GOT3 (cell line): Measurements from ENCODE around the gene PPP2R5C.

Source experiments
- DNase-seq: peaks from one replicate; lab custom pipeline; 2025; ENCODE audit warnings: mixed read lengths; lab: John Stamatoyannopoulos, UW

The PPP2R5C gene

DNA sequence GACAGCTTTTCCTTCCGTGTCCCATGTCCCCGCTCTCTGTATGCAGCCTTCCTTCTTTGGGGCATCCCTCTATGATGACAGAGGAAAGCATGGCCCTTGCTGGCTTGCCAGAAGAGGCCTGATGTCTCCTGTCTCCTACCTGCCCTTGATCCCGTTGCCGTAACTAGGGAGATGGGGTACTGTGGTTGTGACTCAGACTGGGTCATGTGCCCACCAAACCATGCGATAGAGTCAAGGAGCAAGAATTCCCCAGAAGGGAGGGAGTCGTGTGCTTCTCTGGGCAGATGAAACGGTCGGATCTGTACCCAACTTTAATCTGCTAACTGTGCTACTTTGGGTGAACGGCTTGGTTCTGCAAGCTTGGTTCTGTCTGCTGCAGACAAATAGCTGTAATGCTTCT, 103.8 kb downstream of the PPP2R5C start:
- DNase-seq = no peak

GRCh38 chr14:101867854-101868253, 106.3 kb downstream of the PPP2R5C start:
- DNase-seq = no peak

DNA sequence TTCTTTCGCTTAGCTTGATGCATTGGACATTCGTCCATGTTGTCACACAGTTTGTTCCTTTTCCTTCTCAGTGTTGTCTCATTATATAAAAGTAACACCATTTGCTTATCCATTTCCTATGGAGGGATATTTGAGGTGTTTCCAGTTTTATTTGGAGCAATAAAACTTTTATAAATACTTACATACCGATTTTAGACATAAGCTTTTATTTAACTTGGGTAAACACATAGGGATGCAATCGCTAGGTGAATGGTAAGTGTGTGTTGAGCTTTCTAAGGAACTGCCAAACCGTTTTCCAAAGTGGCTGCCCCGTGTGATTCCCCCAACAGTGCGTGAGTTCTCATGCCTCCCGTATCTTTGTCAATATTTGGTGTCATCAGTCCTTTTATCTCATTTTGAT, 107.7 kb downstream of the PPP2R5C start:
- no peak for DNase-seq

GRCh38 chr14:101870273-101870939, 108.9 kb downstream of the PPP2R5C start:
- DNase-seq = no peak

DNA sequence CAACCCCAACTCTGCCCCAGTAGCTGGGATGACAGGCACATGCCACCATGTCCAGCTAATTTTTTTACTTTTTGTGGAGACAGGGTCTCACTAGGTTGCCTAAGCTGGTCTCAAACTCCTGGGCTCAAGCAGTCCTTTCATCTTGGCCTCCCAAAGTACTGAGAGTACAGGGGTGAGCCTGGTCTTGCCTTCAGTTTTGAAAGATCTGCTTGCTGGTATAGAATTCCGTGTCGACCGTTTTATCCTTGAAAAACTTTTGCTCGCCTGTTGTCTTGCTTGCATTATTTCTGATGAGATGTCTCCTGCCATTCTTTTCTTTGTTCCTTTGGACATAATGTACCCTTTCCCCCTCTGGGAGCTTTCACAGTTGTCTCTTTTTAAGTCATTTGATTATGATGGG, 110.8 kb downstream of the PPP2R5C start:
- no peak for DNase-seq

DNA sequence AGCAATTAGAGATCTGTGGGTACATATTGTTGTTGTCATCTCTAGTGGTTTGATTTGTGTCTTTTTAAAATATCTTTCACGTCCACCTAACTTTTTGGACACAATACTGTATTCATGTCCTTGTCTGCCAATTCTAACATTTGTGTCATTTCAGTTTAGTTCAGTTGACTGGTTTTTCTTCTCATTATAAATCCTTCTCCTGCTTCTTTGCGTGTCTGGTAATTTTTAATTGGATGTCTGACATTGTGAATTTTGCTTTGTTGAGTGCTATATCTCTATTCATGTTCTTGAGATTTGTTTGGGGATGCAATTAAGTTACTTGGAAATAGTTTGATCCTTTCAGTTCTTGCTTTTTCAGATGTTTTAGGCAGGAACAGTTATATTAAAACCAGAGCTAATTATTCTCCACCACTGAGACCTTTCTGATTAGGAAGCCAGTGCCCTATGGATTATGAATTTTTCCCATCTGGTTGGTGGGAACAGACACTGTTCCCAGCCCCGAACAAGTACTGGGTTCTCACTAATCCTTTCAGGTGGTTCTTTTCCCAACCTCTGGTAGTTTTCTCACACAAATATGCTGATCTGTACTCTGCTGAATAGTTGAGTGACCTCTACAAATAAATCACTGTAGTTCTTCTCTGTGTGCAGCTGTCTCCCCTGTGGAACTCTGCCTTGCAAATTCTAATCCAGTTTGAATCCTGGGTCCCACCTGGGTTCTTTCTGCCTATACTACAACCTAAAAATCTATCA, 111.7 kb downstream of the PPP2R5C start:
- no peak for DNase-seq

GRCh38 chr14:101873991-101874390, 112.5 kb downstream of the PPP2R5C start:
- no peak for DNase-seq

DNA sequence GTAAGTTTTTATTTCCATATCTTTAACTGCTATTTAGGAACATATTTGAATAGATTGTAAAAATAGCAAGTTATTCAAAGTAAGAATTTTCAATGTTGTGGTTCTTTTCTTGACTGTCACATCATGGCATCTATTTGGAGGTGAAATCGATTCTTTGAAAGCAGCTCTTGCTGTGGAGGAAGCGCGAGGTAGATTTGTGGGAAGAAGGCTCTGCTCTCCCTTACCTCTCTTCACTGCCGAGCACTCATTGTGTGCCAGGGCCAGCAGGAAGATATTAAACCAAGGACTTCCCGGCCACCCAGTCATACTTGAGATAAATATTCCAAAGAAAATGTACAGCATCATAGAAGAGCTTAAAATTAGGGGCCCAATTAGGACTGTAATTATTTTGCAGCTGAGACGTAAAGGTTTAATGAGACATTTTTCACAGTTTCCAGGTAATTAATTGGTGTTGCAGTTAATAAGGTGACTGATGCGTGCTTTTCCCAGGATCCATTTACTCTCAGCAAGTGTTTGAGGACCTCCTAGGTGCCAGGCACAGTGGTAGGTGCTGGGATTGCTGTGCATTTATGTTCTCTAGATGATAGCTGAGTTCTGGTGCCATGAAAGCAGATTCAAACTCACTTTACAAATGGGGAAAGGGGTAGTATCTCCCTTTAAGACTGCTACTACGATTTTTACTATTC, 113.7 kb downstream of the PPP2R5C start:
- no peak for DNase-seq

DNA sequence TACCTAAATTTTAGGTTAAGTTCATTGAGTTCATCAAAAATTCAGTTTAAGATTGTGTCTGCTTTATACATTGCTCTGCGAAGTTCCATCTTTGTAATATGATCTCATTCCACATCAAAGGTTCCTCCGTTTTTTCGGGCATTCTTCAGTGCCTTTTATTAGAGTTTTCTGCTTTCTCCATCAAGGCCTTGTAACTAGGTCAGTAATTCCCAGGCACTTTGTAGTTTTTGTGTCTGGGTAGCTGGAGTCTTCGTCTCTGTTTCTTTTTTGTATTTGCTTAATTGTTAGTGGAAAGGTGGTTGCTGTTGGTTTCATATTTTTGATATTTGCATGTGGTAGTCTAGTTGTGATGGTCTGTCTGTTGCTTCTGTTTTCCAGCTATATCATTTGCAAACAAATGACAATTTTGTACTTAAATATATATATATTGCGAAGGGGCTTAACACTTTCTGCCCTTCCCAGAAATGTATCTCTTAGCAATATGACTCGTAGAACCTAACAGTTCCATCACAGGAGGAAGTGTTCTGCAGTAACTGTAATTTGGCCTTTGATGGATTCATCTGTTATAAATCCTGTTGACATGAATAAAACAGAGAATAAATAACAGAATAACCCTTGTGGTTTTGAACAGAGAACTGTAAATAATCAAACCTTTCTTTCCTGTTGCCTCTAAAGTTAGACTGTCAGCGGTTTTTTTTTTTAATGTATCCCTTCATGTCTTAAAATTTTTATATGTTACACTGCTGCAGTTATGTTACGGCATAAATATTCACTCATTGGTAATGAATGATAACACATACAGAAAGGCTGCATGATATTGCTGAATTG, 114.4 kb downstream of the PPP2R5C start:
- no peak for DNase-seq

DNA sequence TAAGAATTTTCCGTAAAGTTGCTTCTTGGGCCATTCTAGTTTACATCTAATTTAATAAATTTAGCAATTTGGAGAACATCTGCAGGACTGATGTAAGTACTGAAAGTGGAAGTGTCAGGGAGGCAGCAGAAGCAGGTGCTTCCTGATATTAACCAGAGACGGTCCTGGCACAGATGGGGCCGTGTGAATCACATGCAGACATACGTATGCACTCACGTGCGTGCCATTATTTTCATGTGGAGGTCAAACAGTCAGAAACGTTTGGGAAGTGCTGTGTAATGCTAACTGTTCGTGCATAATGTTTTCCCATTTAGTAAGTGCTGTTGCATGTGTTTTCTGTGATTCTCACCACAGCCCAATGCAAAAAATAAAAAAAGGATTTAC, 115.0 kb downstream of the PPP2R5C start:
- no peak for DNase-seq

DNA sequence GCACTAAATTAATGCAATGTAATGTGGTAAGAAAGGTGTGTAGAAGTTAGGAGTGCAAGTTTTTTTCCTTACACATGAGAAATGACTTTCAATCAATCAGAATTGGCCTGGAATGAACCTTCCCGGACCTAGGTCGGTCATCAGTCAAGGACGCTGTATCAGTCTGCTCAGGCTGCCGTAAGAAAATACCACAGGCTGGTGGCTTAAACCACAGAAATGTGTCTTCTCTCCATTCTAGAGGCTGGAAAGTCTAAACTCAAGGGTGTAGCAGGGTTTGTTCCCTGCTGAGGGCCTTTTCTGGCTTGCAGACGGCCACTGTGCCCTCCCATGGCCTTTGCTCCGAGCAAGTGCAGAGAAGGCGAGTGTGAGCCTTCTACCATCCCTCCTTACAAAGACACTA, 116.3 kb downstream of the PPP2R5C start:
- no peak for DNase-seq

- no peak for DNase-seq
These were observed 116.8 kb downstream of the PPP2R5C start for GRCh38 chr14:101878211-101878821.

DNA sequence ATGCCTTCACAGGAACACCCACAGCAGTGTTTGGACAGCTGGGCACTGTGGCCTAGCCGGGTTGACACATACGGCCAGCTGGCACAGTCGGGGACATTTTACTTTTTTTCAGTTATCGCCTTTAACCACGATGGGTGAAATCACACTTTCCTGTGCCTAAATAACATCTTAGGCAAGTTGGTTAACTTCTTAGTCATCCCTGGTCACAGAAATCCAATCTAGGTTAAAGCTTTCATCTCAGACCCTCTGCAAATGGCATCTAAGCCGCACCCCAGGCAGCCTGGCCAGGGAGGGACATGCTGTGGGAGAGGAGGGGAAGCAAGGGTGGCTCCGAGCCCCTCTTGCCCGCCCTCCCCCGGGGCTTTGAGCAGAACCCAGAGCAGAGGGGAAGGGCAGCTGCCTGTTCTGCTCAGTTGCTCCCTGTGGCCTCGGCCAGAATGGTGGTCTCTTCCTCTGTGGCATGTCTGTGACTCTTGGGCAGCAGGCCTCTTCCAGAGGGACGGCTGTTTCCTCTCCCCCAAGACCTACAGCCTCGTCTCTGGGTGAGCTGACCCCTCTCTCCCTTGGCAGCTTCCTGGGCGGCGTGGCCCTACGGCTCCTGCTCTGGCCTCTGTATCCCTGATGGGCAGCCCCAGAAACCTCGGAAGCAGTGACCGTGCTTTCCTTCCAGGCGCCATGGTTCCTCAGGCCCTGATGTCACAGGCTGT, 117.5 kb downstream of the PPP2R5C start:
- DNase-seq = no peak

GRCh38 chr14:101879529-101880336, 118.2 kb downstream of the PPP2R5C start:
- no peak for DNase-seq

DNA sequence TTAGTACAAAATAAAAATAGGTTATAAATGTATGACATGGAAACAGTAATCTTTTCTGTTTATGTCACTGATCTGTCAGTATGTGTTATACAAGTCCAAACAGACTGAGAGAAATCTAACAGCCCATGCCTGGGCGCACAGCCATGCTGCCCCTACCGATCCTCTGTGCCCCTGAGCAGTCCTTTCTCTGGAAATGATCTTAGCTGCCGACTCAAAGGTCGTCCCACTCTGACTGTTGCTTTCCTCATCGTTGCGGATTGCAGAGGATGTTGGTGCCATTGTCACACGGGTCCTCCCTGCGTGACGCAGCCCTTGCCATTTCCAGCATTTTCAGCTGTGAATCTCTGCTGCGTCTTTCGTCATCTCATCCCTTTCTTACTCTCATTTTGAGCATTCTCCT, 119.9 kb downstream of the PPP2R5C start:
- no peak for DNase-seq

DNA sequence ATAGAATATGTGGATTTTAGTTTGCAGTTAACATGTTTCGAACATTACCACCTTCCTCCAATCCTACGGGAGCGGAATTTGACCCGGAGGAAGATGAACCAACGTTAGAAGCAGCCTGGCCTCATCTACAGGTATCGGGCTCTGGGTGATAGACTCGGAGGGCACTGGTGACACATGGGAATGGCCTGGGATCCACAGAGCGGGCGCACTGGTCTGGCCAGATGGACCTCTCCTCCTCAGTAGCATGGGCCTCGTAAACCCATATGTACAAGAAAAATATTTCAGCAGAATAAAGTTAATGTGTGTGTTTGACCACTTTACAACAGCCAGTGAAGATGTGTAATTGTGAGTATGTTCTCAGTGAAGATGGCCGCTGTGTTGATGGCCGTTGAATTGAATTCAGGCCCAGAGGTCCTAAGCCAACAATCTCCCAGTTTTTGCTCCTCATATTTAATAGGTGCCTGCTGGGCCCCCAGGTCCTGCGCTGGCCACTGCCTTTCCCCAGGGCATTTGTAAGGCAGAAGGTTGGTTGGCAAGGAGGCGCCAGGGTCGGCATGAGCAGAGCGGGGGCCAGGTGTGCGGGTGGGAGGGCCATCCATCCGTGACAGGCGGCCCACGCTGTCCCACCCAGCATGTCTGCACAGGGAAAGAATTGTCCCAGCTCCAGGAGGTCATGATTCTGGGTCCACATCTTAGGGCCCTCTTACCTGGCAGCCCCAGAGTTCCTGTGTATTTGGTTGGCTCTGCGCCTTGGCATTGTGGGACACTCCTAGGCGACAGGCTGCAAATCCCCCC, 120.8 kb downstream of the PPP2R5C start:
- no peak for DNase-seq

DNA sequence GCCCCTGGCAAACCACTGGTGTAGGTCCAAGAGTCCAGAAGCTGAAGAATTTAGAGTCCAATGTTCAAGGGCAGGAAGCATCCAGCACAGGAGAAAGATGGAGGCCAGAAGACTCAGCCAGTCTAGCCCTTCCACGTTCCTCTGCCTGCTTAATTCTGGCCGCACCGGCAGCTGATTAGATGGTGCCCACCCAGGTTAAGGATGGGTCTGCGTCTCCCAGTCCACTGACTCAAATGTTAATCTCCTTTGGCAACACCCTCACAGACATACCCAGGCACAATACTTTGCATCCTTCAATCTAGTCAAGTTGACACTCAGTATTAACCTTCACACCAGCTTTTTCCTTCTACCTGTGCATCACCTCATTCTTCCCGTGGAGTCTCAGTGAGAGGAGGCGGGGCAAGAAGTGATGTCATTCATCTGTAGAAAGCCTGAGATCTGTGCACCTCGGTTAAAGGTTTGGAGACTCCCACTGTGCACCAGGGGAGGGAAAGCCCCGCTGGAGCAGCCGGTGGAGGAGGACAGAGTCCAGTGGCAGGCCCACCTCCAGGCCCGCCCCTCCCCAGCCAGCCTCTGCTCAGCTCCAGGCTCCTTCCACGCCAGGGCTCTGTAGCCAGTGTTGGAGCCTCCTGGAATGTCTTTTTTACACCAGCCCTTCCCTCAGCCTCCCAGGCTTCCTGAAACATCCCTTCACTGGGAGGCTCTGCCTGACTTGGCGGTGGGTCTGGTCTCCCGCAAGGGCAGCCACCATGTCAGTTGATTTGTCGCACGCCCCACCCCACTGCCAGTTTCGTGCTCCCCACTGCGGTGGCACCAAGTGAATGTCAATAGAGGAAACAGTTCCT, 122.8 kb downstream of the PPP2R5C start:
- DNase-seq = no peak

DNA sequence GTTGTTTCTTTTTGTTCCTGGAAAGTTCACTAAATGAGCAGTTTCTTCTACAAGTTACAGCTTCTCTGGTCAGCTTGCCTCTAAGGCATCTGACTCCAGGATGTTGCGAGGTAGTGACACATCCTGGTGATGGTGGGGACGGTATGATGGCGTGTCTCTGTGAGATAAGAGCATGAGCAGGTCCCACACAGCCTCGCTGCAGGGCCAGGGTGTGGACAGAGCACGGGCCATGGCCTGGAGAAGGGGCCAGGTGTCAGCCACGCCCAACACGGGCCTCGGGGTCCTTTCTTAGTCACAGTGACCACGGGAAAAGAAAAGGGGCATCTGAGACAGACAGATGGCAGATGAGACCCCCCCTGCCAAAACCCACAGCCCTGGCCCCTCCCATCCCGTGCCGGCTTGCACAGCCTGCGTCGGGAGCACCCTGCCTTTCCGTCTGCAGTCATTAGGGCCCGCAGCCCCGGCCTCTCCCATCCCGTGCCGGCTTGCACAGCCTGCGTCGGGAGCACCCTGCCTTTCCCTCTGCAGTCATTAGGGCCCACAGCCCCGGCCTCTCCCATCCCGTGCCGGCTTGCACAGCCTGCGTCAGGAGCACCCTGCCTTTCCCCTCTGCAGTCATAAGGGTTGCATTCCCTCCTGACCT, 123.5 kb downstream of the PPP2R5C start:
- no peak for DNase-seq
